Mononuclear cell (primary cell): ENCODE results near the gene ST6GALNAC6. TPM values are rescaled to one million over a fixed set of nuclear protein-coding genes. Genes with fewer than 3 reads are reported as not detected.

Experiments
- H3K27me3 ChIP-seq: 2 replicates; pipeline ENCODE4 v1.6.0; 2011; ENCODE audit warnings: low read length, control low read depth; ENCODE audit not compliant: insufficient read depth
- H3K4me1 ChIP-seq: 2 replicates; pipeline ENCODE4 v1.5.1; 2011; ENCODE audit warnings: mild to moderate bottlenecking, low read length, control low read depth; ENCODE audit not compliant: insufficient read depth
- H3K4me3 ChIP-seq: 2 replicates; pipeline ENCODE4 v1.5.1; 2011; ENCODE audit warnings: mild to moderate bottlenecking, low read length, moderate library complexity
- H3K9me3 ChIP-seq: 2 replicates; pipeline ENCODE4 v1.5.1; 2011; ENCODE audit warnings: low read depth, mild to moderate bottlenecking, control low read depth, low read length
- total RNA-seq: library from RNA; depleted of rRNA; stranded (reverse); fragments of >200 nt; gene quantifications from one replicate; pipeline ENCODE4 v1.2.3, GENCODE V29; 2012

ST6GALNAC6 gene
- total RNA-seq, 1 donor: 35.8 TPM

DNA sequence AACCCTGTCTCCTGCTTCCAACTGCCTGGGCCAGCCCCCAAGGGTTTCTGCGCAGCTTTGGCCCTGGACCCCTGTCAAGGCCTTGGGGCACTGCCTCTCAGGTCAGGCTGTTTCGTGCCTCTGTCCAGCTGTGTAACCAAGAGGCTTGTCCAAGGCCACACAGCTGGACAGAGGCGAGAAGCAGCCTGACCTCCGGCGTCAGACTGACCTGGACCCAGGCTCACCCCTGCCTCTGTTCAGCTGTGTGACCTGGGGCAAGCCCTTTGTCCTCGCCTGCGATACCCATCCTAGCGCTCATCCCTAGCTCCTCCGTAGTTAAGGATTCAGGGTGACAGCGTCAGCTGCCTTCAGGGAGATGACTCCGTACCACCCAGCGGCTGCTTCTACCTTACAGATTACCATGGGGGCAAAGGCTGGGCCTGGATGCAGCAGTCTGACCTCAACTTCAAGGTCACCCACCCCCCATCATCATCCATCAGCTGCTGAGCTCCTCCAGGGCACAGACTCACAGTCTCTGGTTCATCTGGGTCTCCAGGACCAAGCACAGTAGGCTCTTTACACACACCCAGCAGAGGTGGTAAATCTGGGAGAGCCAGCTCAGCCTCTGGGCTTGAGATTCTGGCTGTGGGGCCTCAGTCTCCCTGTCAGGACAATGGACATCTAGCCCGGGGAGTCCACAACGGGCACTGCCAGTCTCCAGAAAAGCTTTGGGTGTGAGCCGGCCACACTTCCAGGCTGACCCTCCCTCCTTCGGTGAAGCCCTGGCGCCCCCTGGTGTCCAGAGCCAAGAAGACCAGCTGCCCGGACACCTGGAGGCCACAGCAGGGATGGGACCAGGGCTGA is 29.9 kb downstream of the ST6GALNAC6 start:
- Histone ChIP-seq H3K4me3 (no peak overlapping the region), H3K27me3 (no peaks in the 10 kb centered on the region), H3K4me1 (peaks cover 14% of the 10 kb centered on the region)

GRCh38 chr9:127868278-127868902 is 31.0 kb downstream of the ST6GALNAC6 start:
- Histone ChIP-seq H3K9me3 (no peaks in the 10 kb centered on the region), H3K4me3 (no peak overlapping the region), H3K4me1 (peaks cover 23% of the 10 kb centered on the region)

More for the DNA sequence above, 29.9 kb downstream of the ST6GALNAC6 start:
- no peaks in the 10 kb centered on the region for H3K9me3 ChIP-seq

GRCh38 chr9:127867356-127868277 is 31.8 kb downstream of the ST6GALNAC6 start:
- Histone ChIP-seq H3K4me1 (peaks cover 31% of the 10 kb centered on the region), H3K27me3 (no peaks in the 10 kb centered on the region), H3K9me3 (no peaks in the 10 kb centered on the region), H3K4me3 (no peak overlapping the region)

More at GRCh38 chr9:127868278-127868902, 31.0 kb downstream of the ST6GALNAC6 start:
- H3K27me3 ChIP-seq: no peaks in the 10 kb centered on the region

DNA sequence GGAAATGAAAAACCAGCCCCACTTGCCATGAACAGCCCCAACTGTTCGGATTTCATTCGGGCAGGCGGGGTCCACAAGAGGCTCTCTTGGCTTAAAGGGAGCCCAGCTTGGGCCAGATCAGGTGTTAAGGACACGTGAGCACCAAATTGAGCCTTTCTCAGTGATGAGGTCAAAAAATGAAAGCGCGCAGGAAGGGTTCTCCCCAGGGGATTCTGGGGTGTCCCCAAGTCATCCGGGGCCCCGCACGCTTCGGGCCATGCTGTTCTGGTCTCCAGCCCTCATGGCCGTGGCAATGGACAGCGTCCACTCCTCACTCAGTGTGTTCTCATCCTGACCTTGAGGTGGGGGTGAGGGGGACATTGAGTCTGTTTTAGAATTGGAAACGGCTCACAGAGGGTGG is 32.9 kb downstream of the ST6GALNAC6 start:
- peaks cover 41% of the 10 kb centered on the region for H3K4me1 ChIP-seq
- no peak overlapping the region for H3K4me3 ChIP-seq
- no peaks in the 10 kb centered on the region for H3K27me3 ChIP-seq
- no peaks in the 10 kb centered on the region for H3K9me3 ChIP-seq

GRCh38 chr9:127865645-127866464 is 33.5 kb downstream of the ST6GALNAC6 start:
- H3K4me1 ChIP-seq: peaks cover 48% of the 10 kb centered on the region

DNA sequence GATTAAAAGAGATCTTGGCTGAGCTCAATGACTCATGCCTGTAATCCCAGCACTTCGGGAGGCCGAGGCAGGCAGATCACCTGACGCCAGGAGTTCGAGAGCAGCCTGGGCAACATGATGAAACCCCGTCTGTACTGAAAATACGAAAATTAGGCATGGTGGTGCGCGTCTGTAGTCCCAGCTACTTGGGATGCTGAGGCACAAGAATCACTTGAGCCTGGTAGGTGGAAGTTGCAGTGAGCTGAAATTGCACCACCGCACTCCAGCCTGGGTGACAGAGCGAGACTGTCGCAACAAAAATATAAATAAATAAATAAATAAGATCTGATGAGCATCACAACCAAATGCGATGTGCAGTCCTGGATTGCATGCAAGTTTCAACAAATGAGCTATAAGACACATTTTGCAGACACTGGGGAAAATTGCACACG is 36.2 kb downstream of the ST6GALNAC6 start:
- Histone ChIP-seq H3K4me1 (peaks cover 61% of the 10 kb centered on the region), H3K9me3 (no peaks in the 10 kb centered on the region), H3K4me3 (no peak overlapping the region), H3K27me3 (no peaks in the 10 kb centered on the region)

More at GRCh38 chr9:127865645-127866464, 33.5 kb downstream of the ST6GALNAC6 start:
- H3K9me3 ChIP-seq: no peaks in the 10 kb centered on the region
- no peak overlapping the region for H3K4me3 ChIP-seq
- H3K27me3 ChIP-seq: no peaks in the 10 kb centered on the region

DNA sequence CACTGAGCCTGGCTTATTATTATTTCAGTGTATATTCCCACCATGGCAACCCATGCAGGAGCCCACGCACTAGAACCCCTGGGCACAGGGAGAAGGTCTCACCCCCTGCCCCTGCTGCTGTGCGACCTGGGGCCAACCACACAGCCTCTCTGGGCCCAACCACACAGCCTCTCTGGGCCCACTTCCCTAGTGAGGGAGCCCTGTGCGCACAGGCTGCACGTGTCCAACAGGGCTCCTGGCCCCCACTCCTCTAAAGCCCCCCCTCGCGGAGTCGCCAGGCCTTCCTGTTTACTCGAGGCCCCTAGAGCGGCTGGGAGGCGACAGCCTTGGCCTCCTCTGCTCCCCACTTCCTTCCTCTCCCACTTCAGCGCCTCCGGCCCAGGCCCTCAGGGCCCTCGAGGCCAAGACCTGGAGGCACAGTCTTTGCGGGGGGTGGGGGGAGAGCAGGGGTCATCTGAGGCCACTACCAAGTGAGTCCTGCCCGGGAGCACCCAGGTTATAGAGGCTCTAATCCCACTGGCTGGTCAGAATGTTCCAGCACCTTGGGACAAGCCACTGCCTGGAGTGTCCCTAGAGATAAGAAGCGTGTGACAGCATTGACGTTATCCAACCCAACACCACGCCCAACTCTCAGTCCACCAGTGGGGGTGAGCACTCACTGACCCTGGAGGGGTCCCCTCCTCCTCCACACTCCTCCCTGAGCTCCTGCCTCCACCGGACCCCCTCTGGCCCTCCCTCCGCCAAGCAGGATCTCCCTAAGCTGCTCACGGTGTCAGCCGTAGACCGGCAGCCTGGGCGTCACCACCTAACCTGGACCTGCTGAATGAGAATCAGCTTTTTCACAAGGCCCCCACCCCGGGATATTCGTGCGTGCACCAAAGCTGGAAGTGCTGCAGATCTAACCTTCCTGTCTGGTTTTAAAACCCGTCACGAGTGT is 37.1 kb downstream of the ST6GALNAC6 start:
- H3K4me1 ChIP-seq: peaks cover 64% of the 10 kb centered on the region
- H3K4me3 ChIP-seq: no peak overlapping the region
- H3K9me3 ChIP-seq: no peaks in the 10 kb centered on the region
- H3K27me3 ChIP-seq: no peaks in the 10 kb centered on the region

- Histone ChIP-seq H3K4me3 (no peak overlapping the region), H3K9me3 (no peaks in the 10 kb centered on the region), H3K27me3 (no peaks in the 10 kb centered on the region), H3K4me1 (peaks cover 65% of the 10 kb centered on the region)
Observed at GRCh38 chr9:127860779-127861178, 38.6 kb downstream of the ST6GALNAC6 start.

DNA sequence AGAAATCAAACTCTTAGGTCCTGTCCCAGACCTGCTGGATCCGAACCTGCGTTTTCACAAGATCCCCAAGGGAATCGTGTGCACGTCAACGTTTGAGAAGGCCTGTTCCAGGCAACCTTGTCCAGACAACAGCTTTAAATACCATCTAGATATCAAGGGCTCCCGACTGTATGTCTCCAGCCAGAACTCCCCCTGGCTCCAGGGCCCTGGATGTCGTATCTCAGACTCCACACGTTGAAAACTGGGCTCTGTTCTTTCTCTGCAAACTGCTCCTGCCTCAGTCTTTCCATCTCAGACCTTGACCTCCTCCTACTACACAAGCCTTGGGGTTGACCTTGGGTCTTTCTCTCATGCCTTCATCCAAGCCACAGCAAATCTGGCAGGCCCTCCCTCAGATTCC is 39.1 kb downstream of the ST6GALNAC6 start:
- Histone ChIP-seq H3K4me3 (no peak overlapping the region), H3K4me1 (peaks cover 64% of the 10 kb centered on the region), H3K9me3 (no peaks in the 10 kb centered on the region), H3K27me3 (no peaks in the 10 kb centered on the region)

DNA sequence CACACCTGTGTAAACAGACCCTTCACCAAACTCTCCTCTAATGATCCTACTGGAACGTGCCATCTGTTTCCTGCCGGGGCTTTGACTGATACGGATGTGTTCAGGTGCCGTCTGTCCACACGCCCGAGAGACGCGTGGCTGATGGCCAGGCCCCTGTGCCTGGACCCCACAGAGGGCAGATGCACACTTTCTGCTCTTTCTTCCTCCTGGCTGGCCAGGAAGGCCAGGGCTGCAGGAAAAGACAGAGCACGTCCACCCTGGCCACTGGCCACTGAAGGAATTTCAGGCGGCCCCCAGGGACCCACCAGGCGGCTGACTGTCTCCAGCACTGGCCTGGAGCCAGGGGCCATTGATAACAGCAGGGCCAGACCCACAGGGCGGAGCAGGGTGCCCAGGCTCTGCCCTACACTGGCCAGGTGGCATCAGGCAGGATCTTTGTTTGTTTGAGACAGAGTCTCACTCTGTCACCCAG is 41.3 kb downstream of the ST6GALNAC6 start:
- Histone ChIP-seq H3K4me1 (peaks cover 63% of the 10 kb centered on the region), H3K27me3 (no peaks in the 10 kb centered on the region), H3K4me3 (no peak overlapping the region), H3K9me3 (no peaks in the 10 kb centered on the region)

GRCh38 chr9:127857278-127857677 is 42.1 kb downstream of the ST6GALNAC6 start:
- Histone ChIP-seq H3K4me1 (peaks cover 56% of the 10 kb centered on the region), H3K27me3 (no peaks in the 10 kb centered on the region), H3K4me3 (no peak overlapping the region), H3K9me3 (no peaks in the 10 kb centered on the region)

DNA sequence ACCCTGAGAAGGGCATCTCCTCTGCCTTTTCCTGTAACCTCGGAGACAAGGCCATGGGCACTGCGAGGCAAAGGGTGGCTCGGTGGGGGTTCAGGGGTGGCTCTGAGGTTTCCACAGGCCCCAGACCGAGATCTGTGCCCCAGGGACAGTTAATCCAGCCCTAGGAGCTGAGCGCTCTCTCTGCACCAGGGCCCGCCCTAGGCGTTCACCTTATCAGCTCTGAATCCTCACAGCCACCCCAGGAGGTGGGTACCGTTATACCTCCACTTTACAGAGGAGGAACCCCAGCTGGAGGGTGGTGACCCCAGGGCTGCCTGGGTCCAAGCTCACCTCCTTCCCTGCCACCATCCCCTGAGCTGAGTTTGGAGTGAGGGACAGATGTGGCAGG is 42.7 kb downstream of the ST6GALNAC6 start:
- H3K27me3 ChIP-seq: no peaks in the 10 kb centered on the region
- H3K9me3 ChIP-seq: no peaks in the 10 kb centered on the region
- H3K4me3 ChIP-seq: no peak overlapping the region
- H3K4me1 ChIP-seq: peaks cover 56% of the 10 kb centered on the region

GRCh38 chr9:127856094-127856728 is 43.2 kb downstream of the ST6GALNAC6 start:
- no peak overlapping the region for H3K4me3 ChIP-seq
- H3K4me1 ChIP-seq: peaks cover 50% of the 10 kb centered on the region
- H3K27me3 ChIP-seq: no peaks in the 10 kb centered on the region
- no peaks in the 10 kb centered on the region for H3K9me3 ChIP-seq
